HCT116 (cell line): ENCODE data around the gene NCBP2L. TPM values are rescaled to one million over a fixed set of nuclear protein-coding genes. Genes with fewer than 3 reads are reported as not detected.

ENCODE experiments used
- ATAC-seq: fragments of 200-7000 bp; cut with Tn5 transposase; 2 replicates; pipeline ENCODE4 v1.9.1; 2020; ENCODE audit warnings: mild to moderate bottlenecking, moderate library complexity
- BruUV-seq: library from RNA; stranded (reverse); fragments of 400-500 nt; replicated peaks from 2 replicates; lab custom pipeline; 2021; lab: Mats Ljungman, UMichigan
- CTCF ChIA-PET: fragments of 300-600 bp; sonication (Branson Sonifier 250); formaldehyde crosslinking; loops from one replicate; lab custom pipeline; 2021; ENCODE audit warnings: antibody characterized with exemption; lab: Charles Lee
- POLR2A ChIA-PET: fragments of 300-600, 350-600 bp; sonication (Branson Sonifier 250); formaldehyde crosslinking; loops from one replicate; lab custom pipeline; 2021; ENCODE audit warnings: antibody characterized with exemption; lab: Charles Lee
- RAD21 ChIA-PET, 2 experiments: fragments of 300-600 bp; sonication (Branson Sonifier 250); formaldehyde crosslinking; loops; one replicate each; lab custom pipeline; 2023; ENCODE audit warnings: low total read pairs in 2 of 2; ENCODE audit not compliant: uncharacterized antibody in 2 of 2, unreplicated experiment in 2 of 2, low non-redundant PET in 1 of 2; lab: Charles Lee
- DNase-seq: peaks from one replicate; pipeline ENCODE4 v3.0.0-alpha.2; 2010; ENCODE audit warnings: low read depth, low spot score
- H2AFZ ChIP-seq: fragments of 200-600 bp; shearing (Covaris generic), sonication (generic); 2 replicates; pipeline ENCODE4 v1.6.1; 2017; ENCODE audit warnings: low read depth, mixed run types, mixed read lengths, antibody characterized with exemption, low read length; ENCODE audit not compliant: poor library complexity, severe bottlenecking
- H3K27ac ChIP-seq: 2 replicates; pipeline ENCODE4 v1.5.1; 2012; ENCODE audit warnings: low read depth, low read length
- H3K27me3 ChIP-seq: fragments of 200-600 bp; sonication (generic); 2 replicates; pipeline ENCODE4 v1.6.1; 2016; ENCODE audit warnings: mixed run types, low read length, mixed read lengths; ENCODE audit not compliant: insufficient read depth
- H3K36me3 ChIP-seq, 2 experiments: fragments of 200-500 bp in 1 of 2; fragments of 200-600 bp in 1 of 2; sonication (Bioruptor generic) in 1 of 2; sonication (generic) in 1 of 2; 2 replicates each; pipeline versions ENCODE4 v1.5.1 to v1.6.1; 2014 to 2016; ENCODE audit warnings: low read length in 2 of 2, inconsistent platforms in 1 of 2, mixed read lengths in 1 of 2, mixed run types in 1 of 2; ENCODE audit not compliant: insufficient read depth in 2 of 2, control insufficient read depth in 1 of 2
- H3K4me1 ChIP-seq, 2 experiments: fragments of 200-600 bp in 1 of 2; sonication (generic) in 1 of 2; 2 replicates each; pipeline versions ENCODE4 v1.5.1 to v1.6.1; 2012 to 2017; ENCODE audit warnings: low read length in 2 of 2, inconsistent platforms in 1 of 2, mild to moderate bottlenecking in 1 of 2, mixed read lengths in 1 of 2, mixed run types in 1 of 2, moderate library complexity in 1 of 2; ENCODE audit not compliant: insufficient read depth in 2 of 2, control insufficient read depth in 1 of 2
- H3K4me2 ChIP-seq: fragments of 200-600 bp; sonication (generic); 2 replicates; pipeline ENCODE4 v1.6.1; 2017; ENCODE audit warnings: mixed run types, low read length, mixed read lengths
- H3K4me3 ChIP-seq, 2 experiments: fragments of 200-600 bp in 1 of 2; sonication (generic) in 1 of 2; replicated peaks in 1 of 2; 2 replicates each; pipeline ENCODE4 v1.5.1; 2011 to 2016; ENCODE audit warnings: low read length in 2 of 2, control low read depth in 1 of 2, low read depth in 1 of 2, mild to moderate bottlenecking in 1 of 2, mixed read lengths in 1 of 2, mixed run types in 1 of 2
- H3K79me2 ChIP-seq: fragments of 200-600 bp; sonication (generic); 2 replicates; pipeline ENCODE4 v1.6.1; 2017; ENCODE audit warnings: mild to moderate bottlenecking, mixed run types, low read length, moderate library complexity, mixed read lengths; ENCODE audit not compliant: insufficient read depth
- H3K9ac ChIP-seq: fragments of 200-600 bp; sonication (generic); 2 replicates; pipeline ENCODE4 v1.6.1; 2016; ENCODE audit warnings: low read length, mixed read lengths
- H3K9me2 ChIP-seq: fragments of 200-600 bp; sonication (generic), shearing (Covaris generic); 2 replicates; pipeline ENCODE4 v1.6.1; 2017; ENCODE audit warnings: mixed run types, mild to moderate bottlenecking, moderate library complexity; ENCODE audit not compliant: insufficient read depth
- H3K9me3 ChIP-seq, 2 experiments: fragments of 200-500 bp in 1 of 2; fragments of 200-600 bp in 1 of 2; sonication (Bioruptor generic) in 1 of 2; sonication (generic) in 1 of 2; 2 replicates each; pipeline ENCODE4 v1.6.1; 2014 to 2017; ENCODE audit warnings: low read length in 2 of 2, mixed read lengths in 2 of 2, inconsistent platforms in 1 of 2, low read depth in 1 of 2, mild to moderate bottlenecking in 1 of 2, mixed run types in 1 of 2, moderate library complexity in 1 of 2; ENCODE audit not compliant: control insufficient read depth in 1 of 2, insufficient read depth in 1 of 2
- H4K20me1 ChIP-seq: fragments of 200-600 bp; sonication (generic), shearing (Covaris generic); 2 replicates; pipeline ENCODE4 v1.6.1; 2017; ENCODE audit warnings: mixed run types, mild to moderate bottlenecking, moderate library complexity; ENCODE audit not compliant: insufficient read depth
- CBX3 ChIP-seq: IDR thresholded peaks from 2 replicates; pipeline ENCODE4 v1.6.1; 2012; ENCODE audit warnings: low read depth
- EGR1 ChIP-seq: IDR thresholded peaks from 2 replicates; pipeline ENCODE4 v1.6.1; 2012; ENCODE audit warnings: low read depth
- ELF1 ChIP-seq: IDR thresholded peaks from 2 replicates; pipeline ENCODE4 v1.6.1; 2012; ENCODE audit warnings: low read depth, borderline replicate concordance
- EZH2 ChIP-seq: fragments of 200-600 bp; sonication (generic); IDR thresholded peaks from 2 replicates; pipeline ENCODE4 v1.6.1; 2017; ENCODE audit warnings: antibody characterized with exemption, mixed run types
- FOSL1 ChIP-seq: IDR thresholded peaks from 2 replicates; pipeline ENCODE4 v1.6.1; 2012; ENCODE audit warnings: low read depth
- ZFX ChIP-seq: fragments of 450-650 bp; IDR thresholded peaks from 2 replicates; pipeline ENCODE4 v1.6.1; 2017
- ZNF274 ChIP-seq: fragments of 200-500 bp; sonication (Bioruptor generic); IDR thresholded peaks from 2 replicates; pipeline ENCODE4 v1.6.1; 2014; ENCODE audit warnings: mild to moderate bottlenecking, low read depth, low read length, inconsistent platforms
- intact Hi-C: fragments of 100-400 bp; cut with micrococcal nuclease; formaldehyde crosslinking; loops from 2 replicates; pipeline ENCODE4 v1.10.0; 2022
- total RNA-seq: library from RNA; stranded (reverse); gene quantifications from one replicate; pipeline ENCODE4 v1.2.1, GENCODE V29; 2021; ENCODE audit not compliant: unreplicated experiment
- TF ChIP-seq, protein P1 (sequence below): IDR thresholded peaks from 2 replicates; pipeline ENCODE4 v1.6.1; 2012
- TF ChIP-seq, protein P2 (sequence below): IDR thresholded peaks from 2 replicates; pipeline ENCODE4 v1.6.1; 2011; ENCODE audit warnings: mild to moderate bottlenecking, low read length, moderate library complexity; ENCODE audit not compliant: insufficient replicate concordance; ENCODE audit errors: extremely low read depth
- TF ChIP-seq, protein P3 (sequence below): IDR thresholded peaks from 2 replicates; pipeline ENCODE4 v1.6.1; 2012; ENCODE audit warnings: low read depth
- TF ChIP-seq, protein P4 (sequence below), 3 experiments: fragments of 200-600 bp in 1 of 3; sonication (generic) in 1 of 3; IDR thresholded peaks in 2 of 3; conservative IDR thresholded peaks in 1 of 3; 2 replicates each; pipeline ENCODE4 v1.5.1; 2012 to 2017; ENCODE audit warnings: low read depth in 2 of 3, low read length in 2 of 3, antibody characterized with exemption in 1 of 3, borderline replicate concordance in 1 of 3, control low read depth in 1 of 3, mild to moderate bottlenecking in 1 of 3, mixed read lengths in 1 of 3, mixed run types in 1 of 3, moderate library complexity in 1 of 3; ENCODE audit not compliant: insufficient read depth in 1 of 3

Gene NCBP2L
- total RNA-seq, 1 experiment from 2014 or later: not detected

DNA sequence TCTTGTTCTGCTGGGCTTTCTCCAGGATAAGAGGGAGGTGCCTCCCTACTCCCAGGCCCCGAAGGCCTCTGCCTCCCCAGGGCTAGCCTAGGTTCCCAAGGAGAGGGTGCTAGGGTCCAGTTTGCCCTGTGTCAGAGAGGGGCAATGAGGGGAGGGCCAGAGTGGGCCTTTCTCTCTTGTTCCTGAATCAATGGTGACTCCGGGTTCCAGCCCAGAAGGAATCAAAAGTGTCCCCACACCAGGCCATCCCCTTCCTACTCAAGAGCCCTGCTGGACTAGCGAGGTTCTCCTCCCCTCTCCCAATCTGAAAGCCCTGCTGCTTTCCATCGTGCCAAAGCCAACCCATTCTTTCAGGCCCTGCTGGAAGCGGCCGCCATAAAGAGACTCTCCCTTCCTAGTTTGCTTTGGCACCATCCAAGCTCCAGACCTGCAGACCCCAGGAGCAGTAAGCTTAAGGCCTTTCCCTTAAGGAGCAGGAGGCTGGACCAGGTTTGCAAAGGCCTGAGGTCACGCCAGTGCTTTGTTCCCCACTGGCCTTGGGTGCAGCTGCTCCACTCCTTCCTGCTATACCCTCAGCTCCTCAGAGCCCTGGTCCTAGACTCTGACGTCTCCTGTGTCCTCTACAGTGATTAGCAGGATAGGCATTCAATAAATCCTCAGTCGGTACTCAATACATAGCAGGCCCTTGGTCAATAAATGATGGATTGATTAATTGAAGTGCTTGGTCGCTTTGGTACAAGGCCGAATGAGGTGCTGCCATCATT, 12.5 kb upstream of the NCBP2L start:
- no TSS peak for BruUV-seq
- H4K20me1 ChIP-seq: no peaks in the 10 kb centered on the region
- H2AFZ ChIP-seq: no peak overlapping the region
- ChIA-PET POLR2A (no interaction called here), CTCF (no interaction called here), RAD21 (no interaction called here)
- H3K4me2 ChIP-seq: no peak overlapping the region
- H3K4me1 ChIP-seq: no peaks in the 10 kb centered on the region
- no peaks in the 10 kb centered on the region for H3K36me3 ChIP-seq
- no peaks in the 10 kb centered on the region for H3K79me2 ChIP-seq
- TF ChIP-seq EZH2: no peak
- TF ChIP-seq, protein P1, sequence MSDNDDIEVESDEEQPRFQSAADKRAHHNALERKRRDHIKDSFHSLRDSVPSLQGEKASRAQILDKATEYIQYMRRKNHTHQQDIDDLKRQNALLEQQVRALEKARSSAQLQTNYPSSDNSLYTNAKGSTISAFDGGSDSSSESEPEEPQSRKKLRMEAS: no peak
- TF ChIP-seq, protein P2, sequence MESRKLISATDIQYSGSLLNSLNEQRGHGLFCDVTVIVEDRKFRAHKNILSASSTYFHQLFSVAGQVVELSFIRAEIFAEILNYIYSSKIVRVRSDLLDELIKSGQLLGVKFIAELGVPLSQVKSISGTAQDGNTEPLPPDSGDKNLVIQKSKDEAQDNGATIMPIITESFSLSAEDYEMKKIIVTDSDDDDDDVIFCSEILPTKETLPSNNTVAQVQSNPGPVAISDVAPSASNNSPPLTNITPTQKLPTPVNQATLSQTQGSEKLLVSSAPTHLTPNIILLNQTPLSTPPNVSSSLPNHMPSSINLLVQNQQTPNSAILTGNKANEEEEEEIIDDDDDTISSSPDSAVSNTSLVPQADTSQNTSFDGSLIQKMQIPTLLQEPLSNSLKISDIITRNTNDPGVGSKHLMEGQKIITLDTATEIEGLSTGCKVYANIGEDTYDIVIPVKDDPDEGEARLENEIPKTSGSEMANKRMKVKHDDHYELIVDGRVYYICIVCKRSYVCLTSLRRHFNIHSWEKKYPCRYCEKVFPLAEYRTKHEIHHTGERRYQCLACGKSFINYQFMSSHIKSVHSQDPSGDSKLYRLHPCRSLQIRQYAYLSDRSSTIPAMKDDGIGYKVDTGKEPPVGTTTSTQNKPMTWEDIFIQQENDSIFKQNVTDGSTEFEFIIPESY: no peak
- no peak for TF ChIP-seq ELF1
- TF ChIP-seq EGR1: no peak
- no peak for TF ChIP-seq ZNF274
- no peak for TF ChIP-seq ZFX
- TF ChIP-seq, protein P3, sequence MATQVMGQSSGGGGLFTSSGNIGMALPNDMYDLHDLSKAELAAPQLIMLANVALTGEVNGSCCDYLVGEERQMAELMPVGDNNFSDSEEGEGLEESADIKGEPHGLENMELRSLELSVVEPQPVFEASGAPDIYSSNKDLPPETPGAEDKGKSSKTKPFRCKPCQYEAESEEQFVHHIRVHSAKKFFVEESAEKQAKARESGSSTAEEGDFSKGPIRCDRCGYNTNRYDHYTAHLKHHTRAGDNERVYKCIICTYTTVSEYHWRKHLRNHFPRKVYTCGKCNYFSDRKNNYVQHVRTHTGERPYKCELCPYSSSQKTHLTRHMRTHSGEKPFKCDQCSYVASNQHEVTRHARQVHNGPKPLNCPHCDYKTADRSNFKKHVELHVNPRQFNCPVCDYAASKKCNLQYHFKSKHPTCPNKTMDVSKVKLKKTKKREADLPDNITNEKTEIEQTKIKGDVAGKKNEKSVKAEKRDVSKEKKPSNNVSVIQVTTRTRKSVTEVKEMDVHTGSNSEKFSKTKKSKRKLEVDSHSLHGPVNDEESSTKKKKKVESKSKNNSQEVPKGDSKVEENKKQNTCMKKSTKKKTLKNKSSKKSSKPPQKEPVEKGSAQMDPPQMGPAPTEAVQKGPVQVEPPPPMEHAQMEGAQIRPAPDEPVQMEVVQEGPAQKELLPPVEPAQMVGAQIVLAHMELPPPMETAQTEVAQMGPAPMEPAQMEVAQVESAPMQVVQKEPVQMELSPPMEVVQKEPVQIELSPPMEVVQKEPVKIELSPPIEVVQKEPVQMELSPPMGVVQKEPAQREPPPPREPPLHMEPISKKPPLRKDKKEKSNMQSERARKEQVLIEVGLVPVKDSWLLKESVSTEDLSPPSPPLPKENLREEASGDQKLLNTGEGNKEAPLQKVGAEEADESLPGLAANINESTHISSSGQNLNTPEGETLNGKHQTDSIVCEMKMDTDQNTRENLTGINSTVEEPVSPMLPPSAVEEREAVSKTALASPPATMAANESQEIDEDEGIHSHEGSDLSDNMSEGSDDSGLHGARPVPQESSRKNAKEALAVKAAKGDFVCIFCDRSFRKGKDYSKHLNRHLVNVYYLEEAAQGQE: no peak
- TF ChIP-seq, protein P4, sequence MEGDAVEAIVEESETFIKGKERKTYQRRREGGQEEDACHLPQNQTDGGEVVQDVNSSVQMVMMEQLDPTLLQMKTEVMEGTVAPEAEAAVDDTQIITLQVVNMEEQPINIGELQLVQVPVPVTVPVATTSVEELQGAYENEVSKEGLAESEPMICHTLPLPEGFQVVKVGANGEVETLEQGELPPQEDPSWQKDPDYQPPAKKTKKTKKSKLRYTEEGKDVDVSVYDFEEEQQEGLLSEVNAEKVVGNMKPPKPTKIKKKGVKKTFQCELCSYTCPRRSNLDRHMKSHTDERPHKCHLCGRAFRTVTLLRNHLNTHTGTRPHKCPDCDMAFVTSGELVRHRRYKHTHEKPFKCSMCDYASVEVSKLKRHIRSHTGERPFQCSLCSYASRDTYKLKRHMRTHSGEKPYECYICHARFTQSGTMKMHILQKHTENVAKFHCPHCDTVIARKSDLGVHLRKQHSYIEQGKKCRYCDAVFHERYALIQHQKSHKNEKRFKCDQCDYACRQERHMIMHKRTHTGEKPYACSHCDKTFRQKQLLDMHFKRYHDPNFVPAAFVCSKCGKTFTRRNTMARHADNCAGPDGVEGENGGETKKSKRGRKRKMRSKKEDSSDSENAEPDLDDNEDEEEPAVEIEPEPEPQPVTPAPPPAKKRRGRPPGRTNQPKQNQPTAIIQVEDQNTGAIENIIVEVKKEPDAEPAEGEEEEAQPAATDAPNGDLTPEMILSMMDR (IDR thresholded peaks at IDR 0.05 in 2 of 3, conservative IDR thresholded peaks at IDR 0.05 in 1 of 3; ENCODE audit: borderline replicate concordance in 1 of 3, insufficient read depth in 1 of 3, low read depth in 2 of 3, low read length in 2 of 3): no peak
- TF ChIP-seq FOSL1: no peak
- no peak for TF ChIP-seq CBX3
- H3K9ac ChIP-seq: no peak overlapping the region
- H3K4me3 ChIP-seq: no peak overlapping the region
- H3K9me2 ChIP-seq: no peaks in the 10 kb centered on the region
- no peaks in the 10 kb centered on the region for H3K27me3 ChIP-seq
- ATAC-seq (no peak), DNase-seq (no peak)
- no peaks in the 10 kb centered on the region for H3K9me3 ChIP-seq
- no peak overlapping the region for H3K27ac ChIP-seq
- intact Hi-C loops: no loop called here
